Measurements from ENCODE around the gene HYAL1. TPM values are rescaled to one million over a fixed set of nuclear protein-coding genes. Genes with fewer than 3 reads are reported as not detected.

Gene HYAL1
- total RNA-seq, 2 experiments from 2014 or later: not detected

- intact Hi-C loops (cut with micrococcal nuclease): no loop called here
- TF ChIP-seq CTCF (IDR thresholded peaks at IDR 0.05): no peak
- Mint-ChIP-seq H3K9me3 (no peaks in the 10 kb centered on the region), H3K4me3 (peak overlapping the region; percentile 42), H3K4me1 (ENCODE audit: low read depth) (peaks cover 33% of the 10 kb centered on the region), H3K36me3 (ENCODE audit: low read depth) (peaks cover 2% of the 10 kb centered on the region), H3K27ac (no peak overlapping the region), H3K27me3 (peaks cover 35% of the 10 kb centered on the region)
- ATAC-seq (peak; percentile 11), DNase-seq (peak; percentile 60)
- ChIA-PET CTCF (interaction anchor here (1.3 to 4.4 kb wide), 5 partner anchors 12 to 82 kb away, joined by 3 to 36 read pairs (median 6); no protein-coding TSS in a partner anchor), POLR2A (interaction anchor here (0.7 to 9.6 kb wide), 5 partner anchors 14 to 81 kb away, joined by 3 to 98 read pairs (median 4); partner anchors contain the start of genes HYAL3, IFRD2, NAA80 and TUSC2)
Observed at GRCh38 chr3:50275996-50276761, 27.2 kb downstream of the HYAL1 start.

- peaks cover 35% of the 10 kb centered on the region for H3K27me3 Mint-ChIP-seq
- peak overlapping the region; percentile 42 for H3K4me3 Mint-ChIP-seq
- intact Hi-C loops (cut with micrococcal nuclease): no loop called here
- ATAC-seq (no peak), DNase-seq (no peak)
- H3K4me1 Mint-ChIP-seq (ENCODE audit: low read depth): peaks cover 33% of the 10 kb centered on the region
- peaks cover 2% of the 10 kb centered on the region for H3K36me3 Mint-ChIP-seq (ENCODE audit: low read depth)
- ChIA-PET POLR2A (interaction anchor here (1.0 to 9.6 kb wide), 8 partner anchors 9 to 52 kb away, joined by 3 to 98 read pairs (median 4); partner anchors contain the start of genes HYAL3, IFRD2, NAA80 and TUSC2), CTCF (interaction anchor here (0.7 to 4.4 kb wide), 21 partner anchors 9 to 82 kb away, joined by 3 to 36 read pairs (median 4); partner anchors contain the start of genes GNAI2 and IFRD2)
- no peak for TF ChIP-seq CTCF (IDR thresholded peaks at IDR 0.05)
- H3K27ac Mint-ChIP-seq: no peak overlapping the region
- no peaks in the 10 kb centered on the region for H3K9me3 Mint-ChIP-seq
Observed at GRCh38 chr3:50275141-50275995, 28.0 kb downstream of the HYAL1 start.

GRCh38 chr3:50274371-50275104, 28.8 kb downstream of the HYAL1 start:
- CTCF ChIA-PET: interaction anchor here (0.7 to 4.4 kb wide), 20 partner anchors 10 to 81 kb away, joined by 3 to 36 read pairs (median 4); partner anchors contain the start of genes GNAI2 and IFRD2
- peaks cover 35% of the 10 kb centered on the region for H3K27me3 Mint-ChIP-seq
- TF ChIP-seq CTCF (IDR thresholded peaks at IDR 0.05): peak; percentile 96
- POLR2A ChIA-PET: interaction anchor here (1.0 to 9.6 kb wide), 7 partner anchors 10 to 50 kb away, joined by 3 to 98 read pairs (median 4); partner anchors contain the start of genes HYAL3, IFRD2 and NAA80
- intact Hi-C loops (cut with micrococcal nuclease): no loop called here
- H3K27ac Mint-ChIP-seq: peak overlapping the region; percentile 60
- H3K36me3 Mint-ChIP-seq (ENCODE audit: low read depth): peaks cover 2% of the 10 kb centered on the region
- no peaks in the 10 kb centered on the region for H3K9me3 Mint-ChIP-seq
- peaks cover 33% of the 10 kb centered on the region for H3K4me1 Mint-ChIP-seq (ENCODE audit: low read depth)
- DNase-seq (peak; percentile 88), ATAC-seq (peak; percentile 58)
- peak overlapping the region; percentile 54 for H3K4me3 Mint-ChIP-seq

GRCh38 chr3:50273689-50274065, 29.7 kb downstream of the HYAL1 start:
- CTCF ChIA-PET: interaction anchor here (0.6 to 4.4 kb wide), 4 partner anchors 18 to 80 kb away, joined by 3 to 36 read pairs (median 16); partner anchors contain the start of gene IFRD2
- POLR2A ChIA-PET: no interaction called here
- no peak overlapping the region for H3K4me3 Mint-ChIP-seq

More at GRCh38 chr3:50273689-50274065, 29.7 kb downstream of the HYAL1 start:
- Mint-ChIP-seq H3K27me3 (peaks cover 36% of the 10 kb centered on the region), H3K36me3 (ENCODE audit: low read depth) (peaks cover 2% of the 10 kb centered on the region), H3K27ac (no peak overlapping the region), H3K4me1 (ENCODE audit: low read depth) (peaks cover 33% of the 10 kb centered on the region), H3K9me3 (no peaks in the 10 kb centered on the region)
- no peak for ATAC-seq
- DNase-seq: no peak
- TF ChIP-seq CTCF (IDR thresholded peaks at IDR 0.05): no peak
- intact Hi-C loops (cut with micrococcal nuclease): loop anchor here (2.0 kb wide), 1 partner anchor 47 kb away; no protein-coding TSS in a partner anchor

Measured in activated CD8-positive, alpha-beta T cell treated with anti-CD3 and anti-CD28 coated beads for 36 hours (primary cell).